ENCODE results near the gene FGFRL1.

- TF ChIP-seq CTCF (IDR thresholded peaks at IDR 0.05; ENCODE audit: low read depth, low read length) (no peak), EZH2phosphoT487 (IDR thresholded peaks at IDR 0.05; ENCODE audit: low read depth) (no peak)
Observed at GRCh38 chr4:1065732-1066131, 54.3 kb downstream of the FGFRL1 start.
